HG03108 (cell line): ENCODE measurements around the gene SYVN1.
"Not testable (repeated sequence)": the region's sequence is repeated elsewhere in the genome, so short reads cannot be mapped to it uniquely, and the experiment has no call there.

Experiments used
- ATAC-seq: cut with Tn5 transposase; IDR thresholded peaks from one replicate; pipeline ENCODE4 v1.9.1; 2021; ENCODE audit warnings: moderate library complexity; ENCODE audit not compliant: unreplicated experiment

SYVN1 gene

GRCh38 chr11:65134240-65134951, at the start of gene SYVN1:
SYVN1 (minus strand) TSS chr11:65134519; CDS start chr11:65133601, 918 bp downstream.
- ATAC-seq, result peak; percentile 54

GRCh38 chr11:65183201-65183891, 49.0 kb upstream of the SYVN1 start:
- ATAC-seq, result no peak

GRCh38 chr11:65182258-65183170, 48.2 kb upstream of the SYVN1 start:
- ATAC-seq, result no peak

- peak; percentile 31 for ATAC-seq
These were observed 47.4 kb upstream of the SYVN1 start, which contains the start of gene CAPN1 for GRCh38 chr11:65181569-65182257. CAPN1 (plus strand) TSS chr11:65181928; CDS start chr11:65182702, 774 bp downstream.

GRCh38 chr11:65180877-65181568, 46.7 kb upstream of the SYVN1 start:
- ATAC-seq, result peak; percentile 32

- not testable (repeated sequence) for ATAC-seq
These were observed 40.3 kb upstream of the SYVN1 start for GRCh38 chr11:65174571-65175010.

- ATAC-seq, result no peak
These were observed 38.3 kb upstream of the SYVN1 start for GRCh38 chr11:65172600-65172999.

- no peak for ATAC-seq
These were observed 35.8 kb upstream of the SYVN1 start, which contains the start of gene SPDYC for GRCh38 chr11:65170058-65170534. SPDYC (plus strand) TSS chr11:65170233; CDS start chr11:65171358, 1,125 bp downstream.

- no peak for ATAC-seq
These were observed 34.9 kb upstream of the SYVN1 start for GRCh38 chr11:65169164-65169641.

GRCh38 chr11:65167656-65168055, 33.3 kb upstream of the SYVN1 start:
- ATAC-seq, result no peak

GRCh38 chr11:65166893-65167292, 32.6 kb upstream of the SYVN1 start:
- no peak for ATAC-seq

- ATAC-seq, result no peak
These were observed 31.3 kb upstream of the SYVN1 start for GRCh38 chr11:65165410-65166317.

- no peak for ATAC-seq
These were observed 29.4 kb upstream of the SYVN1 start for GRCh38 chr11:65163684-65164083.

- no peak for ATAC-seq
These were observed 26.3 kb upstream of the SYVN1 start for GRCh38 chr11:65160643-65161042.

GRCh38 chr11:65159012-65159411, 24.7 kb upstream of the SYVN1 start:
- ATAC-seq, result no peak

- no peak for ATAC-seq
These were observed 23.0 kb upstream of the SYVN1 start for GRCh38 chr11:65157336-65157735.

- no peak for ATAC-seq
These were observed 22.6 kb upstream of the SYVN1 start for GRCh38 chr11:65156926-65157325.

- ATAC-seq, result no peak
These were observed 21.9 kb upstream of the SYVN1 start for GRCh38 chr11:65156256-65156655.

GRCh38 chr11:65152122-65152521, 17.8 kb upstream of the SYVN1 start:
- no peak for ATAC-seq
